Breast epithelium (tissue), 4 donors: Measurements from ENCODE around the gene SET. TPM values are rescaled to one million over a fixed set of nuclear protein-coding genes. Genes with fewer than 3 reads are reported as not detected.
A peak's percentile ranks its signal among the peaks of the same experiment; 100 is the strongest.

Experiments
- DNase-seq, 2 donors: peaks; one replicate each; pipeline ENCODE4 v3.0.0-alpha.2; 2019; ENCODE audit warnings: low spot score in 2 of 2
- H3K27ac ChIP-seq, 2 donors: fragments of 200-600 bp; sonication (generic) in 1 of 2; one replicate each; pipeline ENCODE4 v1.5.1; 2016 to 2019; ENCODE audit warnings: mild to moderate bottlenecking in 1 of 2
- H3K27me3 ChIP-seq, 2 donors: fragments of 200-600 bp; sonication (generic) in 1 of 2; one replicate each; pipeline versions ENCODE4 v1.5.1 to v1.6.0; 2017 to 2019; ENCODE audit warnings: control low read depth in 1 of 2, mild to moderate bottlenecking in 1 of 2
- H3K36me3 ChIP-seq: fragments of 200-600 bp; one replicate; pipeline ENCODE4 v1.5.1; 2019
- H3K4me1 ChIP-seq, 2 donors: fragments of 200-600 bp; sonication (generic); one replicate each; pipeline ENCODE4 v1.5.1; 2016 to 2019; ENCODE audit warnings: control low read depth in 1 of 2
- H3K4me3 ChIP-seq, 3 donors: fragments of 200-600 bp; sonication (generic); 1 replicate in 2 of 3; 2 replicates in 1 of 3; pipeline ENCODE4 v1.5.1; 2016 to 2019; ENCODE audit warnings: mild to moderate bottlenecking in 3 of 3, moderate library complexity in 2 of 3
- H3K9me3 ChIP-seq, 2 donors: fragments of 200-600 bp; sonication (generic) in 1 of 2; one replicate each; pipeline ENCODE4 v1.5.1; 2016 to 2019; ENCODE audit warnings: control low read depth in 1 of 2
- CTCF ChIP-seq, 3 donors: fragments of 450-650 bp; IDR thresholded peaks; one replicate each; pipeline ENCODE4 v1.5.1; 2016 to 2017; ENCODE audit warnings: antibody characterized with exemption in 3 of 3, mild to moderate bottlenecking in 3 of 3, moderate library complexity in 3 of 3
- POLR2A ChIP-seq: fragments of 450-650 bp; IDR thresholded peaks from one replicate; pipeline ENCODE4 v1.6.1; 2016; ENCODE audit warnings: antibody characterized with exemption, mild to moderate bottlenecking, moderate library complexity
- POLR2AphosphoS5 ChIP-seq, 3 donors: sonication (generic); formaldehyde crosslinking; IDR thresholded peaks; one replicate each; pipeline ENCODE4 v1.6.1; 2017; ENCODE audit warnings: antibody characterized with exemption in 3 of 3
- intact Hi-C: fragments of 100-400 bp; cut with DNase I; formaldehyde crosslinking; loops from one replicate; pipeline ENCODE4 v1.15.1; 2023; ENCODE audit warnings: low total_unique reads
- total RNA-seq, 3 donors: library from RNA; depleted of rRNA; stranded (reverse); fragments of >200 nt; gene quantifications; one replicate each; pipeline ENCODE4 v1.1.0, GENCODE V29; 2016

SET gene
- total RNA-seq, 3 donors from 2014 or later, result 142 to 168 (median 158) TPM

DNA sequence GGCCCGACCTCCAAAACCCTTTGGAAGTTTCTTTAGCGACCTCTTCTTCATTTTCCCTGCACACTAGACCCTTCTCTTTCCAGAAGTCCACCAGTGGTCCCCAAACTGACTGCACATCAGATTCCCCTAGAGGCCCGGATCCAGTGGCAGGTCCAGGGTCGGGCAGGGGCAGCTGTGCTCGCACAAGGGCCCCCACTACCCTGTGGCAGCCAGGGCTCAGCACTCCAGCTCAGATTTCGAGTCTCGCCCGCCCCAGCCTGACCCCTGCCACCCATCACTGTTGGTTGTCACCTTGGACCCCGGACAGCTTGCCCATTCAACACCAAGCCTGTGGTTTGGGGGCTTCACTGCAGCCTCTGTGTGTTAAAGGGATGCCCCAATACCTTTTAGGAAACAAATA, 42.7 kb downstream of the SET start:
- H3K27ac ChIP-seq, result no peak overlapping the region
- H3K36me3 ChIP-seq, result no peaks in the 10 kb centered on the region
- TF ChIP-seq CTCF (IDR thresholded peaks at IDR 0.05), result no peak
- no peak for TF ChIP-seq POLR2A
- no peak for TF ChIP-seq POLR2AphosphoS5 (IDR thresholded peaks at IDR 0.05)
- H3K4me1 ChIP-seq, result no peaks in the 10 kb centered on the region
- H3K27me3 ChIP-seq, result no peaks in the 10 kb centered on the region
- no peaks in the 10 kb centered on the region for H3K9me3 ChIP-seq
- intact Hi-C loops, result no loop called here
- DNase-seq, result no peak
- H3K4me3 ChIP-seq, result no peak overlapping the region

DNA sequence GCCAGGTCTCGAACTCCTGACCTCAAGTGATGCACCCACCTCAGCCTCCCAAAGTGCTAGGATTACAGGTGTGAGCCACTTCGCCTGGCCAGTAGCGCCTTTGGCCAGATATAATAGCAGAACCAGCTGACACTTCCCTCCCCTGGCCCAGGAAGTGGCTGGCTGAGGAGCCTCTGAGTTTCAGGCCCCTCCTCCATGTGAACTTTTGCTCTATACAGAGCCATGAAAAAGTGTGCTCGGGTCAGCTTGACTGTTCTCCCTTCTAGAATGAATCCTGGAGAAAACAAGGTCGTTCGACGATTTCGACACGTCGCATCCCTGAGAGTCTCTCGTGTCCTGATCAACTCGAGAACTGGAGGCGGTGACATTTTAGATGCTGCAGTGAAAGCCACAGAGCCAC, 43.6 kb downstream of the SET start:
- H3K4me3 ChIP-seq, result no peak overlapping the region
- no peaks in the 10 kb centered on the region for H3K27me3 ChIP-seq
- intact Hi-C loops, result no loop called here
- H3K36me3 ChIP-seq, result no peaks in the 10 kb centered on the region
- no peak for DNase-seq
- H3K27ac ChIP-seq, result no peak overlapping the region
- H3K9me3 ChIP-seq, result no peaks in the 10 kb centered on the region
- H3K4me1 ChIP-seq, result no peaks in the 10 kb centered on the region
- TF ChIP-seq POLR2AphosphoS5 (IDR thresholded peaks at IDR 0.05), result no peak
- no peak for TF ChIP-seq POLR2A
- no peak for TF ChIP-seq CTCF (IDR thresholded peaks at IDR 0.05)

- intact Hi-C loops, result no loop called here
- Histone ChIP-seq H3K4me1 (no peaks in the 10 kb centered on the region), H3K9me3 (no peaks in the 10 kb centered on the region), H3K27me3 (no peaks in the 10 kb centered on the region), H3K27ac (peak overlapping the region in 1 of 2 donors; percentile 40), H3K4me3 (no peak overlapping the region), H3K36me3 (no peaks in the 10 kb centered on the region)
- DNase-seq, result peak; percentile 32 to 80
- TF ChIP-seq POLR2A, result no peak
- no peak for TF ChIP-seq POLR2AphosphoS5 (IDR thresholded peaks at IDR 0.05)
- peak in 2 of 3 donors; percentile 29 to 39 for TF ChIP-seq CTCF (IDR thresholded peaks at IDR 0.05)
These were observed 44.2 kb downstream of the SET start for GRCh38 chr9:128733256-128733655.

DNA sequence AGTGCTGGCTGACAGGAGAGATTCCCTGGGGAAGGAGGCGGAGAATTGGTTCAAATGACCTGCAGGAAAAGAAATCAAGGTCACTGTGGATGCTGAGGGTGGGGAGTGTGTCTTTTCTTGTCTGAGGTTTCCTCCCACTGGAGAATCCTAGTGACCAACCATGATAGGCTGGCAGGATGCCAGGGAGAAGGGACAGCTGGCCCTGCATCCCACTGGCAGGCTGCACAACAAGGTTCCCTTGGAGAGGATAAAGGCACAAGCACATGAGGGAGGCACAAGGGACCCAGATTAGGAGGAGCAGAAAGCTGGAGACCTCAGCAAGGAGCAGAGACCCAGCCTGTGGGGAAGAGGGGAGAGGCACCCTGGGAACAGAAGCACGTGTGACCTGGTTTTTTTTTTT, 46.4 kb downstream of the SET start:
- H3K36me3 ChIP-seq, result no peaks in the 10 kb centered on the region
- H3K9me3 ChIP-seq, result no peaks in the 10 kb centered on the region
- no peaks in the 10 kb centered on the region for H3K4me1 ChIP-seq
- no peak overlapping the region for H3K4me3 ChIP-seq
- intact Hi-C loops, result no loop called here
- no peak overlapping the region for H3K27ac ChIP-seq
- DNase-seq, result no peak
- TF ChIP-seq CTCF (IDR thresholded peaks at IDR 0.05) (no peak), POLR2AphosphoS5 (IDR thresholded peaks at IDR 0.05) (no peak), POLR2A (no peak)
- no peaks in the 10 kb centered on the region for H3K27me3 ChIP-seq

- Histone ChIP-seq H3K9me3 (no peaks in the 10 kb centered on the region), H3K36me3 (no peaks in the 10 kb centered on the region), H3K4me1 (no peaks in the 10 kb centered on the region), H3K4me3 (no peak overlapping the region), H3K27me3 (no peaks in the 10 kb centered on the region), H3K27ac (no peak overlapping the region)
- no peak for DNase-seq
- intact Hi-C loops, result no loop called here
- no peak for TF ChIP-seq POLR2AphosphoS5 (IDR thresholded peaks at IDR 0.05)
- no peak for TF ChIP-seq POLR2A
- no peak for TF ChIP-seq CTCF (IDR thresholded peaks at IDR 0.05)
These were observed 53.4 kb downstream of the SET start for GRCh38 chr9:128742401-128742800.
